ENCODE results near the gene TRIM37. TPM values are rescaled to one million over a fixed set of nuclear protein-coding genes. Genes with fewer than 3 reads are reported as not detected.
A peak's percentile ranks its signal among the peaks of the same experiment; 100 is the strongest.

TRIM37 gene
- total and polyA plus RNA-seq, 4 donors = 5.4 to 12.9 (median 8.1) TPM

- peaks cover 6 to 10% (median 9%) of the 10 kb centered on the region in 4 donors for H3K4me1 ChIP-seq (ENCODE audit: control insufficient read depth in 4 of 4, insufficient read depth in 4 of 4, low read length in 3 of 4)
- H3K27me3 ChIP-seq (ENCODE audit: control insufficient read depth in 4 of 4, insufficient read depth in 4 of 4, low read length in 3 of 4) = no peaks in the 10 kb centered on the region
- H3K9ac ChIP-seq (ENCODE audit: low read depth in 1 of 2, low read length in 2 of 2) = peak within 1 kb of the TSS; percentile 73 to 83
- DNase-seq (ENCODE audit: low spot score) = peak; percentile 89
- peak within 1 kb of the TSS; percentile 70 to 94 (median 81) for H3K4me3 ChIP-seq (ENCODE audit: low read depth in 1 of 3, low read length in 3 of 3)
- H3K36me3 ChIP-seq (ENCODE audit: control insufficient read depth in 4 of 4, insufficient read depth in 3 of 4, low read depth in 1 of 4, low read length in 3 of 4) = no peaks in the 10 kb centered on the region
- peak within 1 kb of the TSS; percentile 56 to 64 for H3K27ac ChIP-seq (ENCODE audit: low read depth in 1 of 2, low read length in 2 of 2)
- H3K9me3 ChIP-seq (ENCODE audit: control insufficient read depth in 4 of 4, low read length in 3 of 4) = no peaks in the 10 kb centered on the region
- TF ChIP-seq REST (IDR thresholded peaks at IDR 0.05) (peak; percentile 19), NR2F2 (IDR thresholded peaks at IDR 0.05) (no peak), ATF3 (IDR thresholded peaks at IDR 0.05) (no peak), MAX (IDR thresholded peaks at IDR 0.05) (peak; percentile 35), HNF4A (conservative IDR thresholded peaks at IDR 0.05) (peak; percentile 2 to 14), HNF4G (IDR thresholded peaks at IDR 0.05) (no peak), FOXA1 (IDR thresholded peaks at IDR 0.05) (peak; percentile 40), YY1 (IDR thresholded peaks at IDR 0.05) (no peak), RXRA (IDR thresholded peaks at IDR 0.05) (no peak), GABPA (IDR thresholded peaks at IDR 0.05 in 1 of 2, conservative IDR thresholded peaks at IDR 0.05 in 1 of 2) (peak in 1 of 2 donors; percentile 25), EGR1 (IDR thresholded peaks at IDR 0.05; ENCODE audit: low read depth in 2 of 2) (no peak), ZBTB33 (IDR thresholded peaks at IDR 0.05) (peak; percentile 9), CTCF (IDR thresholded peaks at IDR 0.05; ENCODE audit: low read depth, low read length, missing input control) (peak; percentile 5), JUND (IDR thresholded peaks at IDR 0.05) (peak; percentile 6 to 35), TAF1 (conservative IDR thresholded peaks at IDR 0.05) (no peak), FOXA2 (IDR thresholded peaks at IDR 0.05) (no peak), SP1 (IDR thresholded peaks at IDR 0.05) (peak; percentile 95), RAD21 (IDR thresholded peaks at IDR 0.05) (no peak)
- WGBS = 2% methylated on average over 25 of the region's 25 CpGs
These were observed 48.9 kb upstream of the TRIM37 start, which contains the start of gene PRR11 for GRCh38 chr17:59155439-59156177. PRR11 (plus strand) TSS chr17:59155746; CDS start chr17:59169753, 14,007 bp downstream.

All from liver (tissue), 9 donors.